ENCODE data around the gene ECSIT. TPM values are rescaled to one million over a fixed set of nuclear protein-coding genes. Genes with fewer than 3 reads are reported as not detected.

Gene ECSIT
- total and polyA plus RNA-seq, 8 donors: 15.6 to 119 (median 73.4) TPM

DNA sequence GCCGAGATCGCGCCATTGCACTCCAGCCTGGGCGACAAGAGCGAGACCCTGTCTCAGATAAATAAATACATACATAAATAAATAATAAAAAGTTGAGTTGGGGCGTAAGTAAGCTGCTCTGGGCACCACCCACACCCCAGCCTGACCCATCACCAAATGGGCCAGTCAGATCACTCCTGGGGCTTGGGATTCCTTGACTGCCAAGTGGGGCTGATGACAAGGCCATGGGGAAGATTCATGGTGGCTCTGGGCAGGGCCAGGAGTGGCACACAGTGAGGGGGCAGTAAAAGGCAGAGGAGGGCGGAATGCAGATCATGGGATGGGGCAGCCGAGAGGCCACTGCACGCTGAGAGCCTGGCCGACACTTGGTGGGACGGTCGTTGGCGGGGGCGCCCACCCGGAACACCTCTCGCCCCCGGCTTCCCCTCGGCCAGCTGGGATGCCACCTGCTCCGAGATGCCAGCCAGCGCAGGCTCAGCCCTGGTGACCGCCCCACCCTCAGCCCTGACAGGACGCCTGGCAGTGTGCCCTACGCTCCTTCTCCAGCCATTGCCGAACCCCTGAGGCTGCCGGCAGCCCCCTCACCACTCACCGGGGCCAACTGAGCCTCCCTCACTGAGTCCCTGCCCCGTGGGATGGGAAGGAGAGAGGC, 34.2 kb downstream of the ECSIT start:
- H3K27ac ChIP-seq: no peak overlapping the region
- H3K4me1 ChIP-seq: no peaks in the 10 kb centered on the region
- TF ChIP-seq POLR2AphosphoS5 (IDR thresholded peaks at IDR 0.05) (no peak), EP300 (IDR thresholded peaks at IDR 0.05) (no peak), POLR2A (IDR thresholded peaks at IDR 0.05) (no peak)
- TF ChIP-seq, protein P1, sequence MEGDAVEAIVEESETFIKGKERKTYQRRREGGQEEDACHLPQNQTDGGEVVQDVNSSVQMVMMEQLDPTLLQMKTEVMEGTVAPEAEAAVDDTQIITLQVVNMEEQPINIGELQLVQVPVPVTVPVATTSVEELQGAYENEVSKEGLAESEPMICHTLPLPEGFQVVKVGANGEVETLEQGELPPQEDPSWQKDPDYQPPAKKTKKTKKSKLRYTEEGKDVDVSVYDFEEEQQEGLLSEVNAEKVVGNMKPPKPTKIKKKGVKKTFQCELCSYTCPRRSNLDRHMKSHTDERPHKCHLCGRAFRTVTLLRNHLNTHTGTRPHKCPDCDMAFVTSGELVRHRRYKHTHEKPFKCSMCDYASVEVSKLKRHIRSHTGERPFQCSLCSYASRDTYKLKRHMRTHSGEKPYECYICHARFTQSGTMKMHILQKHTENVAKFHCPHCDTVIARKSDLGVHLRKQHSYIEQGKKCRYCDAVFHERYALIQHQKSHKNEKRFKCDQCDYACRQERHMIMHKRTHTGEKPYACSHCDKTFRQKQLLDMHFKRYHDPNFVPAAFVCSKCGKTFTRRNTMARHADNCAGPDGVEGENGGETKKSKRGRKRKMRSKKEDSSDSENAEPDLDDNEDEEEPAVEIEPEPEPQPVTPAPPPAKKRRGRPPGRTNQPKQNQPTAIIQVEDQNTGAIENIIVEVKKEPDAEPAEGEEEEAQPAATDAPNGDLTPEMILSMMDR (IDR thresholded peaks at IDR 0.05): no peak
- H3K4me3 ChIP-seq: no peak overlapping the region
- DNase-seq: no peak
- H3K36me3 ChIP-seq: peaks cover 16 to 91% (median 84%) of the 10 kb centered on the region in 4 donors
- no peaks in the 10 kb centered on the region for H3K9me3 ChIP-seq
- H3K27me3 ChIP-seq: no peaks in the 10 kb centered on the region
- WGBS, 5 donors: 91 to 95% (median 93%) methylated on average over 22 to 27 of the region's 27 CpGs
- intact Hi-C loops (cut with DNase I; ENCODE audit: low total_unique reads): loop anchor here (10.0 kb wide), 1 partner anchor 90 kb away; no protein-coding TSS in a partner anchor

DNA sequence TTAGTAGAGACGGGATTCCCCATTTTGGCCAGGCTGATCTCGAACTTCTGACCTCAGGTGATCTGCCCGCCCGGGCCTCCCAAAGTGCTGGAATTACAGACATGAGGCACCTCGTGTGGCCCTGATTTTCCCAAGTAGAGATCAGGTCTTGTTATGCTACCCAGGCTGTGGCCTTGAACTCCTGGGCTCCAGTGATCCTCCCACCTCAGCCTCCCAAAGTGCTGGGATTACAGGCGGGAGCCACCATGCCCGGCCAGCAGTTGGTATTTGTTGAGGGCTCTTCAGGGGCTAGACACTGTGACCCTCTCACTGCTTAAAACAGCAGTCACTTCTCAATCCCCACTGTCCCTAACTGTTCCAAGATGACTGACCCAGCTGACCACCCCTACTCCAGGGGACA, 39.6 kb downstream of the ECSIT start:
- 93 to 98% (median 95%) methylated on average over 3 to 7 of the region's 7 CpGs for WGBS, 5 donors
- intact Hi-C loops (cut with DNase I; ENCODE audit: low total_unique reads): no loop called here

DNA sequence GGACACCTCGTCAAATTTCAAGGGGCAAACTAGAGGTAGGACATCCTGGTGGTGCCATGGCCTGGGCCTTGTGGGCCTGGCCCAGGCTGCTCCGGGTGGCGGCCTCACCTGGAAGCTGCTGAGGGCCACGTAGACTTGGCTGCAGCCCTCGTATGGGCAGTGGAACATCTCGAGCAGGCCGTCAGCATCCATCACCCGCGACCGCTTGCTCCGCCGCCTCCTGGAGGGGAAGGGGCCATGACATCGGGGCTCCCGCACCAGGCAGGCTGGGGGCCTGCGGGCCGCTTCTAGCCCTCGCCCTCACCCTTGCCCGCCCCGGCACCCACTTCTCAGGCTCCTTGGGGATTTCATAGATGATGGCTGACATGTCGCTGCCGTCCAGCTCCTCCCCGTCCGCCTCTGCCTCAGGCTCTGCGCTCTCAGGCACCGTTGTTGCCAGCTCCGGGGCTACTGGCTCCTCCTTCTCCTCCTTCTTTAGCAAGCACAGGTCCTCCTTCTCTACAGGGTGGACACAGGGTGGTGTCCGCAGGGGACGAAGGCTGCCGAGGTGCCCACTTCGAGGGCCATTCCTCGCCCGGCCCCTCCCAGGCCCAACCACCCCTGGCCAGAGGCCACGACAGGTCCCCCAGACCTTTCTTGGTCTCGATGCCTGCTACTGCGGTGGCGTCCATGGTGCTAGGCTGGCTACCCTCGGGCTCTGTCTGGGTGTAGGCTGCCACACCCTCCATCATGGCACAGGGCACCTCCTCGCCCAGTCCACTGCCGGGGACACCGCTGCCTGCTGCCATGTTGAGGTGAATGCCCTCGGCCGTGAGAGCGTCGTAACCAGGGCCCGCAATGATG, 42.1 kb downstream of the ECSIT start:
- intact Hi-C loops (cut with DNase I; ENCODE audit: low total_unique reads): no loop called here
- H3K36me3 ChIP-seq: peaks cover 13 to 81% (median 61%) of the 10 kb centered on the region in 4 donors
- WGBS, 5 donors: 89 to 93% (median 91%) methylated on average over 33 to 45 of the region's 45 CpGs
- H3K4me1 ChIP-seq: peaks cover 9 to 16% (median 15%) of the 10 kb centered on the region in 4 donors
- DNase-seq: no peak
- TF ChIP-seq POLR2AphosphoS5 (IDR thresholded peaks at IDR 0.05): no peak
- TF ChIP-seq, protein P1 (IDR thresholded peaks at IDR 0.05): no peak
- TF ChIP-seq EP300 (IDR thresholded peaks at IDR 0.05): no peak
- H3K9me3 ChIP-seq: no peaks in the 10 kb centered on the region
- peaks cover 10 to 48% (median 21%) of the 10 kb centered on the region in 3 donors for H3K27me3 ChIP-seq
- no peak overlapping the region for H3K4me3 ChIP-seq
- no peak overlapping the region for H3K27ac ChIP-seq

More for the DNA sequence above, 39.6 kb downstream of the ECSIT start:
- Histone ChIP-seq H3K27me3 (peaks cover 0 to 23% (median 0%) of the 10 kb centered on the region in 3 donors), H3K27ac (no peak overlapping the region), H3K9me3 (no peaks in the 10 kb centered on the region), H3K36me3 (peaks cover 15 to 93% (median 75%) of the 10 kb centered on the region in 4 donors), H3K4me1 (no peaks in the 10 kb centered on the region), H3K4me3 (no peak overlapping the region)
- no peak for DNase-seq
- no peak for TF ChIP-seq POLR2AphosphoS5 (IDR thresholded peaks at IDR 0.05)
- TF ChIP-seq, protein P1 (IDR thresholded peaks at IDR 0.05): no peak

DNA sequence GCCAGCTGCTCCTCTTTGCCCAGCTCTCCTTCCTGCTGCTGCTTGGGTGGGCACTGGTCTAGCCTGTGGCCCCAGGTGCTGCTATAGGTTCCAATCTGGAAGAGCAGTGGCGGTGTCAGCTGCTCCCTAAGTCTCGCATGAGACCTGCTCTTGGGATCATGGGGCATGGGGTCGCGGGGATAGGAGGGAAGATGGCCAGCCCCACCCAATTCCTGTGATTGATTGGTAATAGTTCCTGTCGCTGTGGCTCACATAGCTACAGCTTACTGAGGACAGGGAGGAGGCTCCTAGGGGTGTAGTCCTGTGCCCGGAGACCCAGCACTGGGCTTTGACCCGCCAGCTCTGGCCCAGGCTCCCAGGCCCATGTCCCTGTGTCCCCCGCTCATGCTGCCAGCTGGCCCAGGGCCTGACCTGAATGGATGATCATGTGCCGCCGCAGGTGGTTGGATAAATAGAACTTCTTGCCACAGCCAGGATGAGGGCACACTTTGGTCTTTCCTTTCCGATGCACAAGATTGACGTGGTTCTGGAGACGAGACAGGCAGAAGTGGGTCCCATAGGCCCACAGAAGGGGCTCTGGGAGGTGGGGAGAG, 43.6 kb downstream of the ECSIT start:
- DNase-seq: no peak
- intact Hi-C loops (cut with DNase I; ENCODE audit: low total_unique reads): no loop called here
- H3K4me1 ChIP-seq: peaks cover 19 to 31% (median 28%) of the 10 kb centered on the region in 4 donors
- peaks cover 13 to 66% (median 46%) of the 10 kb centered on the region in 4 donors for H3K36me3 ChIP-seq
- no peak overlapping the region for H3K4me3 ChIP-seq
- no peak overlapping the region for H3K27ac ChIP-seq
- peaks cover 20 to 64% (median 36%) of the 10 kb centered on the region in 3 donors for H3K27me3 ChIP-seq
- WGBS, 5 donors: 85 to 96% (median 91%) methylated on average over 11 to 13 of the region's 13 CpGs
- H3K9me3 ChIP-seq: no peaks in the 10 kb centered on the region
- TF ChIP-seq POLR2AphosphoS5 (IDR thresholded peaks at IDR 0.05): no peak
- TF ChIP-seq, protein P1 (IDR thresholded peaks at IDR 0.05): no peak
